PFSK-1 (cell line): ENCODE results near the gene CNTN5.

ENCODE experiments used
- FOXP2 ChIP-seq: optimal IDR thresholded peaks from 2 replicates; pipeline ENCODE3; 2011; ENCODE audit warnings: borderline replicate concordance, control low read depth, inconsistent platforms; ENCODE audit not compliant: insufficient read depth; ENCODE audit errors: extremely low read length, extremely low read depth
- POLR2AphosphoS5 ChIP-seq: IDR thresholded peaks from 2 replicates; pipeline ENCODE4 v1.6.1; 2012; ENCODE audit warnings: low read depth, mild to moderate bottlenecking, control low read depth, low read length, moderate library complexity
- REST ChIP-seq, 2 experiments: IDR thresholded peaks; 2 replicates each; pipeline versions ENCODE4 v1.6.1 to v1.8.0; 2011 to 2012; ENCODE audit warnings: low read depth in 2 of 2, low read length in 2 of 2, control low read depth in 1 of 2, inconsistent platforms in 1 of 2, mild to moderate bottlenecking in 1 of 2, moderate library complexity in 1 of 2; ENCODE audit not compliant: insufficient read depth in 1 of 2
- SIN3A ChIP-seq: IDR thresholded peaks from 2 replicates; pipeline ENCODE4 v1.6.1; 2012; ENCODE audit warnings: mild to moderate bottlenecking, low read length, moderate library complexity, borderline replicate concordance; ENCODE audit not compliant: insufficient read depth
- TAF1 ChIP-seq: IDR thresholded peaks from 2 replicates; pipeline ENCODE4 v1.6.1; 2012; ENCODE audit warnings: low read length, control low read depth, borderline replicate concordance; ENCODE audit not compliant: insufficient read depth

DNA sequence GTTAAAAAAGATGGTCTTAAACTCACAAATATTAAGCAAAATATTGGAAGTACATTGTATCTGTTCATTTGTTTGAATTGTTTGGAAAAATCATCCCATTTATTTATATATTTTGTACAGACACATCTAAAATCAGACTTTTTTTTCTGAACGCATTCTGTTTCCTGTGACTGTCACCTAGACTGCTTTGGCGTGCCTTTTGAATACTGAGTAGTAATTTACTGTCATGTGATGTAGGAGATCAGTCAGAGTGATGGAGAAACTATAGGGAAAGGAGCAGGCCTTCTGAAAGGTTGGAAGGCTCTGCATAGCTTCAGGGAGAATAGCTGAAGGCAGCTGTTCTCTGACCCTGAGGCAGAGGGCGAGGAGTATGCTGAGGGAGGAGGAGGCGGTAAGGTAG lies 1214.3 kb downstream of the CNTN5 start:
- TF ChIP-seq TAF1 (no peak), POLR2AphosphoS5 (no peak), REST (IDR thresholded peaks at IDR 0.05; ENCODE audit: insufficient read depth in 1 of 2, low read depth in 2 of 2, low read length in 2 of 2) (no peak), SIN3A (no peak), FOXP2 (no peak)
